ENCODE results near the gene MPP2.
"Not testable (repeated sequence)": the region's sequence is repeated elsewhere in the genome, so short reads cannot be mapped to it uniquely, and the experiment has no call there.

The MPP2 gene

GRCh38 chr17:43939886-43940285, 32.5 kb upstream of the MPP2 start:
- TF ChIP-seq CTCF (IDR thresholded peaks at IDR 0.05; ENCODE audit: low read depth, low read length): no peak
- Histone ChIP-seq H3K9me3 (ENCODE audit: insufficient read depth, low read length) (no peaks in the 10 kb centered on the region), H3K36me3 (replicated peaks; ENCODE audit: low read depth, low read length) (no peaks in the 10 kb centered on the region), H3K27ac (ENCODE audit: low read length) (no peak overlapping the region), H3K9ac (ENCODE audit: low read length) (no peak overlapping the region), H3K4me3 (ENCODE audit: low read length) (no peak overlapping the region), H4K20me1 (ENCODE audit: insufficient read depth, low read length) (no peaks in the 10 kb centered on the region), H3K79me2 (ENCODE audit: low read length) (no peaks in the 10 kb centered on the region), H3K4me2 (ENCODE audit: low read length) (no peak overlapping the region), H2AFZ (ENCODE audit: low read depth, low read length) (no peak overlapping the region), H3K4me1 (ENCODE audit: low read length) (0 out of 2 replicates have a peak, but pooled peaks cover 4% of the 10 kb centered on the region), H3K27me3 (ENCODE audit: low read depth, low read length) (no peaks in the 10 kb centered on the region)

- not testable (repeated sequence) for H3K4me2 ChIP-seq (ENCODE audit: low read length)
Measured at GRCh38 chr17:43939452-43939851, 32.1 kb upstream of the MPP2 start.

GRCh38 chr17:43938838-43939182, 31.5 kb upstream of the MPP2 start:
- Histone ChIP-seq H3K79me2 (ENCODE audit: low read length) (no peaks in the 10 kb centered on the region), H4K20me1 (ENCODE audit: insufficient read depth, low read length) (no peaks in the 10 kb centered on the region), H3K27me3 (ENCODE audit: low read depth, low read length) (no peaks in the 10 kb centered on the region), H3K4me1 (ENCODE audit: low read length) (0 out of 2 replicates have a peak, but pooled peaks cover 4% of the 10 kb centered on the region), H2AFZ (ENCODE audit: low read depth, low read length) (0 out of 2 replicates have a peak overlapping the region, but pooled peaks have one; percentile 25), H3K4me2 (ENCODE audit: low read length) (peak overlapping the region; percentile 33), H3K27ac (ENCODE audit: low read length) (no peak overlapping the region), H3K4me3 (ENCODE audit: low read length) (no peak overlapping the region), H3K9ac (ENCODE audit: low read length) (no peak overlapping the region), H3K36me3 (replicated peaks; ENCODE audit: low read depth, low read length) (no peaks in the 10 kb centered on the region), H3K9me3 (ENCODE audit: insufficient read depth, low read length) (no peaks in the 10 kb centered on the region)
- no peak for TF ChIP-seq CTCF (IDR thresholded peaks at IDR 0.05; ENCODE audit: low read depth, low read length)
- TF ChIP-seq EZH2phosphoT487 (IDR thresholded peaks at IDR 0.05; ENCODE audit: low read depth): no peak

More at GRCh38 chr17:43939452-43939851, 32.1 kb upstream of the MPP2 start:
- not testable (repeated sequence) for H3K36me3 ChIP-seq (replicated peaks; ENCODE audit: low read depth, low read length); H3K27me3 ChIP-seq (ENCODE audit: low read depth, low read length); H3K9ac ChIP-seq (ENCODE audit: low read length); H2AFZ ChIP-seq (ENCODE audit: low read depth, low read length); H4K20me1 ChIP-seq (ENCODE audit: insufficient read depth, low read length); H3K79me2 ChIP-seq (ENCODE audit: low read length); H3K27ac ChIP-seq (ENCODE audit: low read length); H3K4me1 ChIP-seq (ENCODE audit: low read length); H3K9me3 ChIP-seq (ENCODE audit: insufficient read depth, low read length); H3K4me3 ChIP-seq (ENCODE audit: low read length)

- Histone ChIP-seq H3K4me3 (ENCODE audit: low read length) (no peak overlapping the region), H3K27me3 (ENCODE audit: low read depth, low read length) (no peaks in the 10 kb centered on the region), H3K4me1 (ENCODE audit: low read length) (0 out of 2 replicates have a peak, but pooled peaks cover 4% of the 10 kb centered on the region), H3K9ac (ENCODE audit: low read length) (no peak overlapping the region), H3K9me3 (ENCODE audit: insufficient read depth, low read length) (no peaks in the 10 kb centered on the region), H3K4me2 (ENCODE audit: low read length) (no peak overlapping the region), H3K27ac (ENCODE audit: low read length) (no peak overlapping the region), H3K79me2 (ENCODE audit: low read length) (no peaks in the 10 kb centered on the region), H3K36me3 (replicated peaks; ENCODE audit: low read depth, low read length) (no peaks in the 10 kb centered on the region), H4K20me1 (ENCODE audit: insufficient read depth, low read length) (no peaks in the 10 kb centered on the region), H2AFZ (ENCODE audit: low read depth, low read length) (no peak overlapping the region)
- TF ChIP-seq EZH2phosphoT487 (IDR thresholded peaks at IDR 0.05; ENCODE audit: low read depth) (no peak), CTCF (IDR thresholded peaks at IDR 0.05; ENCODE audit: low read depth, low read length) (no peak)
Measured at GRCh38 chr17:43936434-43936833, 29.1 kb upstream of the MPP2 start.

GRCh38 chr17:43935926-43936261, 28.6 kb upstream of the MPP2 start:
- H3K4me1 ChIP-seq (ENCODE audit: low read length): 0 out of 2 replicates have a peak, but pooled peaks cover 4% of the 10 kb centered on the region
- no peaks in the 10 kb centered on the region for H3K9me3 ChIP-seq (ENCODE audit: insufficient read depth, low read length)
- no peaks in the 10 kb centered on the region for H3K27me3 ChIP-seq (ENCODE audit: low read depth, low read length)
- no peaks in the 10 kb centered on the region for H4K20me1 ChIP-seq (ENCODE audit: insufficient read depth, low read length)
- H3K36me3 ChIP-seq (replicated peaks; ENCODE audit: low read depth, low read length): no peaks in the 10 kb centered on the region
- no peak overlapping the region for H3K4me2 ChIP-seq (ENCODE audit: low read length)
- H2AFZ ChIP-seq (ENCODE audit: low read depth, low read length): no peak overlapping the region
- no peaks in the 10 kb centered on the region for H3K79me2 ChIP-seq (ENCODE audit: low read length)
- no peak overlapping the region for H3K9ac ChIP-seq (ENCODE audit: low read length)
- no peak for TF ChIP-seq EZH2phosphoT487 (IDR thresholded peaks at IDR 0.05; ENCODE audit: low read depth)
- no peak for TF ChIP-seq CTCF (IDR thresholded peaks at IDR 0.05; ENCODE audit: low read depth, low read length)
- H3K4me3 ChIP-seq (ENCODE audit: low read length): no peak overlapping the region
- no peak overlapping the region for H3K27ac ChIP-seq (ENCODE audit: low read length)

All from OCI-LY3 (cell line).